GM19463 (cell line): Measurements from ENCODE around the gene DAP.
"Not testable (repeated sequence)": the region's sequence is repeated elsewhere in the genome, so short reads cannot be mapped to it uniquely, and the experiment has no call there.

Experiments used
- ATAC-seq: cut with Tn5 transposase; IDR thresholded peaks from one replicate; pipeline ENCODE4 v1.9.1; 2021; ENCODE audit warnings: mild to moderate bottlenecking, moderate library complexity; ENCODE audit not compliant: unreplicated experiment

Gene DAP

DNA sequence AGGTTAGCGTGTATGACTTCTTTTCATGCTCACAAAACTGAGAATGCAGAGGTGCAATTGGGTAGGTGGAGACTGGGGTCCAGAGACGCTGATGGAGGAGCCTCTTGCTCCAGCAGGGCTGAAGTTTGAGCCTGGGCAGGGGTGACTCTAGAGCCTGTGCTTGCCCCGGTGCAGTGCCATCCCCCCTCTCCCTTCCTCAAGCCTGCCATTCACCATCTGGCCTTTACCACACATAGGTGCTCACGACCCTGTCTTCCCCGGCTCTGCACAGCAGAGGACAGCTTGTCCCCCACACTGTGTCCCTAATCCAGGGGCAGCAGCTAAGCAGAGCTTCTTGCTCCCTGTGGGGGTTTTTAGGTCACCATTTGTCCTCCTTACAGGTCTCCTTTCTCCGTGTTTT, 86.5 kb downstream of the DAP start:
- no peak for ATAC-seq

- ATAC-seq, result no peak
These were observed 86.9 kb downstream of the DAP start for GRCh38 chr5:10674096-10674495.

DNA sequence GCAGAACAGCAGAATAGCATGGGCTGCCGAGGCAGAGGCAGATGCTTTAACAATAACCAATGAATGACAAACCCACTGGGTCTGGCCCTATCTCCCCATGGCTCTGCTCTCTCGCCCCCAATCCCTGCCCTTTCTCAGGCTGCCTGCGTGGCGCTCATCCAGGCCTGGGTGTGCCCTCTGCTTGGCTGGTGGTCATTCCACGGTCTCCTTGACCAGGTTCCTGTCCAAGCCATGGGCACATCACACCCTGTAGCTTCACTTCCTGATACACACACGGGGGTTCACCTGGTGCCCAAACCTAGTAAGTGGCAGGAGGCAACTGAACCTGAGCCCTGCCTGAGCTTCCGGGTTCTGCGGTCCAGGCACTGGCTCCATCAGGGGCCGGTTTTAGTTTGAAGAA, 87.6 kb downstream of the DAP start:
- ATAC-seq, result no peak

DNA sequence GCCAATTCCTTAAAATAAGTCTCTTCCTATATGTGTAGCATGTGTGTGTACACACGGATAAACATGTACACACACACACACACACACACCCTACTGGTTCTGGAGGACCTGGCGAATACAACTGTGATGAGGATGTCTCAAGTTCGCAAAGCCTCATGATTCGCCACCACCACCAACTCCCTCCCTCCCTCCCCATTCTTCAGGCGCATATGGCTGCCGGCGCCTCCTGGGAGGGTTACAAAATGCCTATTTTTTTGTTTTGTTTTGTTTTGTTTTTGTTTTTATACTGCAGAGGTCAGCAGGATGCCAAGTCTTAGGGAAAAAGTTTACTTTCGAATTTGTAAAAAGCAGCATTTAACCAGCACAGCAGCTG, 88.0 kb downstream of the DAP start:
- no peak for ATAC-seq

DNA sequence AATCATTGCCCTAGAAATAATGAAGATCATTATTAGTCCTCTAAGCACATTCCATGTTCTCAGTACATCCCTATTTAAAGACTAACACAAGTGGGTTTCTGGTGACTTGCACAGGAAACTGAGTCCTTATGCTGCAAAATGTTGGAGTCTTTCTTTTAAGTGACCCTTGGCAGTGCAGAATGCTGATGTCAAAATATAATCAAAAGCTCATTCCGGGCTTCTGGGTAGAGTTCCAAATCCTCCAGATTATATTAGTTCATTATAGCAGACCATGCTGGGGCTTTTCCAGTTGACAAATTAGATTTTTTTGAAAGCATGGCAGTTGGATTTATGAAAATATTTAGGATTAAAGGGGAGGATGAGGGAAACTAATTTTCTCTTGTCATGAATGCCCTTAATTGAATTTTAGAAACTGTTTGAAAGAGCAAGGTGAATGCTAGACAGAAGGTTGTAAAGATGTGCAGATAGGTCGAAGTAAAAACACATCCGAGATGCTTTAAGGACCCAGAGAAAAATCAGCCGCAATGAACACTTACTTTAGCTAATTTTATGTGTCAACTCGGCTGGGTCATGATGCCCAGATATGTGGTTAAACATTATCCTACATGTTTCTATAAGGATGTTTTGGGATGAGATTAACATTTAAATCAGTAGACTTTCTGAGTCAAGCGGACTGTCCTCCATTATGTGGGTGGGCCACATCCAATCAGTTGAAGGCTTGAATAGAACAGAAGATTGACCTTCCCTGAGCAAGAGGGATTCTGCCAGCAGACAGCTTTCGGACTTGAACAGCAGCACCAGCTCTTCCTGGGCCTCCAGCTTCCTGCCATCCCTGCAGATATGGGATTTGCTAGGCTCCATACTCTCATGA, 88.7 kb downstream of the DAP start:
- ATAC-seq, result no peak

GRCh38 chr5:10671041-10672008, 89.7 kb downstream of the DAP start:
- no peak for ATAC-seq

GRCh38 chr5:10669983-10670382, 91.1 kb downstream of the DAP start:
- no peak for ATAC-seq

DNA sequence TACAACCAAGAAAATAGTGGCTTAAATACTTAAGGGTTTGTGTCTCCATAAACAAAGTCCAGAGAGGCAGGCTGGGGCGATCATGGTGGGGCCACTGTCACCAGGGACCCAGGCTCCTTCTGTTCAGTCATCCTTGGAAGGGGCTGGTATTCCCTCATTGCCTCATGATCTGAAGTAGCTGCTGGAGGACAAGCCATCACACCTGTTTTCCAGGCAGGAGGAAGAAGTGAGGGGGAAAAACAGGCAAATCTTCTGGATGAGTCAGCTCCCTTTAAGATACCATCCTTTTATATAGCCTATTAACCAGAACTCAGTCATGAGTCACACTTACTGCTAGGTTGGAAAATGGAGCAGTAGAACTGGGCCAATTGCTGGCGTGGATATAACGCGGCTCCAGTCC, 92.3 kb downstream of the DAP start:
- no peak for ATAC-seq

DNA sequence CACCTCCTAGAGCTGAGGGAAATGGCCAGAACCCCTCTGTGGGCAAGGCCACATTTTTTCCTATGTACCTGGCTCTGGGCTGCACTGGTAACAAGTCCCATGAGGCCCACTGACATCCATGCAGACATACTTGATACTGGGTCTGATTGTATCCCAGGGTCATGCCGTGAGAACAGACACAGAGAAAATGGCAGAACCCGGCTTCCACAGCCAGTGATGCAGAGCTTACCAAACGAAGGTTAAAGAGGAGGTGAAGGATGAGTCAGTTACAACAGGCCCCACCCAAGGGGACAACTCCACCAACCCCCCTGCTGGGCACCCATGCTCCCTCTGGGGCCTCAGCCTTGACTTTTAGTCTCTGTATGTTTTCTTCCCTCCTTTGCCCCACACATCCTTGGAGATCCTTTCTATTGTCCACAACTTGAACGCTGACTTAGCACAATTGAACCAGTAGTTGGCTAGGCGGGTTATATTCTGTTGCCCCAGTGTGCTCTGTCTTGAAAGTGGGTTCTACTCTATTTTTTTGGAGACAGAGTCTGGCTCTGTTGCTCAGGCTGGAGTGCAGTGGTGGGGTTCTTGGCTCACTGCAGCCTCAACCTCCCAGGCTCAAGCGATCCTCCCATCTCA, 93.5 kb downstream of the DAP start:
- no peak for ATAC-seq

DNA sequence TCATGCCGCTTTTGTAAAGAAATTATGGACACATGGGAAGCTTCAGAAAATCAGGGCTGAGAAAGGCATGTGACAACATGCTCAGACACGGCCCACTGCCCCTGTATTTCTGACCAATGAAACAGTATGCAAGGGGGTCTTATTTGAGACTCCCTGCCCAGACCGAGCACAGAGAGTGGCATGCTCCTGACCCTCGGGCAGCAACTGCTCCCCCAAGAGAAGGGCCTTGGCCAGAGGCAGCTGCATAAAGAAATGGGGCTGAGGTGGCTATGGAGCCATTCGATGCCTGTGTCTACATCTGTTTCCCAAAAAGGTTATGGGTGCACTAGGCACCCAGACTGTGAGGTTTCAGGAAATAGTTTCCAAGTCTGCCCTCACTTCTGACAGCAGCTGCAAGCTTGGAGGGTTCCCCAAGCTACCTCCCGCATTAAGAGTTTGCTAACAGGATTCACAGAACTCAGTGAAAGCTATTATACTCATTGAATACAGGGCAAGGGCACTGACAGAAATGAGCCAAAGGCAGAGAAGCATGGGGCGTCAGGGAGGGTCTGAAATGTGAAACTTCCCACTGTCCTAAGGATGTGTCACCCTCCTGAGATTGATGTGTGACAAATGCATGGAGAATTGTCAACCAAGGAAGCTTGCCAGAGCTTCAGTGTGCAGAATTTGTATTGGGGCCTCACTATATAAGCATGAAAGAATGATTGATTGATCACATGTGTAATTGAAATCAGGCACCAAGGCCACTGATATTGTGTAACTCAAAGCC, 94.3 kb downstream of the DAP start:
- no peak for ATAC-seq

DNA sequence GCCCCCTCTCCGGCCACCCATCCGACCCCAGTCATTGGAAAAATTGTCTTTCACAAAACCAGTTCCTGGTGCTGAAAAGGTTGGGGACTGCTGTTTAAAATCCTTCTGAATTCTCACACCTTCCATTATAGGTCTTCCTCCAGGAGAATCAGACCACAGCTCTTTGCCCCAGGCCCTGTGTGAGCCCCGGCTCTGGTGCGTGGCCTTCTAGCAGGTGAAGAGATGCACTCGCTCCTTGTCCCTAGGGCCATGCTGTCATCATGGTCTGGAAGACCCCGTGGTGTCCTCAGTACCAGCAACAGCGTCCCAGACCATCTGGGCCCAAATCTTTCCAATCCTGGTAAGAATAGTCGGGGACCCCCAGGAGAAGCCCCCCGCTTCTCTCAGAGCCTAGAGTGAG, 95.2 kb downstream of the DAP start:
- ATAC-seq, result no peak

DNA sequence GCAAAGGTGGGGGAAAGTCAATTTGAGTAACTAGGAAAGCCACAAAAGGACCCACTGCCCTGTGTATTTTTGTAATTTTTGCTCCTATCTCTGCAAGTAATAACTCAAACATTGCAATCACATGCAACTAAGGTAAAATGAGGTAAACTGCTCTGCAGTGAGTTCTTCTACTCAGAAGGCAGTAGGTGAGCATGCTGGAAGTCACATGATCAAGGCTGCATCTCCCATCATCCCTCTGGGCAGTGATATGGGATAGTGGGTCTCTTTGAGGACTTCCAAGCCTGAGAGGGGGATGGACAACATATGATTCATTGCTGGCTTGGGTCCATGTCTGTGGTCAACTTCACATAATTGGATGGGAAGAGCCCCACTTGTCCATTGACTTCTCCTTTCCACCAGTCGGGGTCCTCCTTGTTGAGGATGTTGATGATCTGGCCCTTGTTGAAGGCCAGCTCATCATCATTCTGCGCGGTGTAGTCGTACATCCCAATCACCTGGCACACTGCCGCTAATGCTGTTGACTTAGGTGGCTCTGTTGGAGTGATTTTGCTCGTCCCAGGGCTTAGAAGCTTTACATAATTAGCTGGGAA, 96.8 kb downstream of the DAP start:
- not testable (repeated sequence) for ATAC-seq

DNA sequence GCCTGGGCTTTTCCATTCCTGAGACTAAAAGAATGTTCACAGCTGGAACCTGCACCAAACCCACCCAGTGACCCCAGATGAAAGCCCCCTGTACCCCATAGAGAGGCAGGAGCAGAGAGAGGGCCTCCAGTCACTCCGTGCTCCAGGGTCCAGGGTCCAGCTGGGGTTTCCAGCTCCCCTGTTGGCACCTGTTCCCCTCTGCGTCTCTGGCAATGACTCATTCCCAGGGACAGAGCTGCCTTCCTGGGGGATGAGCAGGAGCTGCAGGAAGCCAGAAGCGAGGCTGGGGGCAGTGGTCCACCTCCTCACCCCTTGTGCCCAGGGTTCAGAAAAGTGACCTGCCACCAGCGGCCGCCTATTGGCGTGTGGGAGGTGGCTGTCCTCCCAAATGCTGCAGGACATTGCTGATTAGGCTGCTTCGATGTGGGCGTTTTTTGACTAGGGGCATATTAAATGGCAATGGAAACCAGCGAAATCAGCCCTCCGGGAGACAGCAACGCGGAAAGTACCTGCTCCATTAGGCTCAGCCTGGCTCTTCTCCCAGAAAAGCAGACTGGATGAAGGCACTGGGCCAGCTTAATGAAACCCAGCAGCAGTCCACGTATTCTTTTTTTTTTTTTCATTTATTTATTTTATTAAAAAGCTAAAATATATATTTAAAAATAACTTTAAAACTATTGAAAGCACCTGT, 97.4 kb downstream of the DAP start:
- no peak for ATAC-seq

- no peak for ATAC-seq
These were observed 98.2 kb downstream of the DAP start for GRCh38 chr5:10662661-10663488.

GRCh38 chr5:10662083-10662482, 99.0 kb downstream of the DAP start:
- no peak for ATAC-seq

- ATAC-seq, result no peak
These were observed 99.6 kb downstream of the DAP start for GRCh38 chr5:10661401-10661800.

GRCh38 chr5:10660720-10661387, 100.2 kb downstream of the DAP start:
- no peak for ATAC-seq

DNA sequence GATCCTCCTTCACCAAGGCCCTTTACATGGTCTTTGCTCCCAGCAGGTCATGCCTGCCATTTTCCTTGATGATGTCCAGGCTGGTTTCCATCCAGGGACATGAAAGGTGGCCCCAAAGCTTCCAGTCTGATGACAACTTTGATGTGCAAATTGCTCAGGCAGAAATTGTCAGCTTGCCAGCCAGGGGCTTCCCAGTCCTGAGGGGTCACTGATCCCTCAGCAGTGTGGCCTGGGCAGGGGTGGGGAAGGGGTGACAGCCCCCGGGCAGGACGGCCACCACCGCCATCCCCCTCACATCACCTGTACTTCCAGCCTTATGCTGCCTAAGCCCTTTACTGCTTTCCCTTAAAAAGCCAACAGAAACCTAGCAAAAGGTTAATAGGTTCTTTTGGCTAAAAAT, 100.9 kb downstream of the DAP start:
- ATAC-seq, result no peak
